Measurements from ENCODE around the gene ASXL2. TPM values are rescaled to one million over a fixed set of nuclear protein-coding genes. Genes with fewer than 3 reads are reported as not detected.
A peak's percentile ranks its signal among the peaks of the same experiment; 100 is the strongest.

Gene ASXL2
- total and polyA plus RNA-seq, 2 of the 13 experiments (the other 11 are each of a cell fraction or from before 2014, with no cell fraction given) = 12.1 to 19.2 TPM

DNA sequence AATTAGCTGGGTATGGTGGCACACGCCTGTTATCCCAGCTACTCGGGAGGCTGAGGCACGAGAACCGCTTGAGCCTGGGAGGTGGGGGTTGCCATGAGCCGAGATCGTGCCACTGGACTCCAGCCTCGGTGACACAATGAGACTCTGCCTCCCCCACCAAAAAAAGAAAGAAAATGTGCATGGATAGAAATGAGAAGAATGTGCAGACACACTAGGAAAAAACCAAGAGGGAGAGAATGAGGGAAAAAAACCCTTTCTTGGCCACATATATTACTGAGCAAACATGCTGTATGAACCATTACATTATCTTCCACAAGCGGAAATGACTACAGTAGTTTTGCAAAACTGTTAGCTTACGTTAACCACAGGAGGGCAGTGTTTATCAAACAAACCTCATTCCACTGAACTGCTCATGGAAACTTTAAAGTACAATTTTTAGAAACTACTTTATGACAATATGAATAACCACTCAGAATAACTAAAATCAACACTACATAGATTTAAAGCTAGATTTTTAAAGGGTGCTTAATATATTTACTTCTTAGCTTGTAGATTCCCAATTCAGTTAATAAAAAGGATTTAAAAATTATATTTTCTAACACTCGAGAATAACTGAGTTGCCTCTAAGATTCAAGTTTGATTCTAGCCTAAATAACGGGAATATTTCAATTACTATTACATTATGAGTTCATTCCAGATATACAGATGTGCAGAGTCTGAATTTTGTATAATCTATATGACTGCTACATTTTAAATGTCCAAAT lies 26.4 kb downstream of the ASXL2 start (continued):
- TF ChIP-seq, protein P1, sequence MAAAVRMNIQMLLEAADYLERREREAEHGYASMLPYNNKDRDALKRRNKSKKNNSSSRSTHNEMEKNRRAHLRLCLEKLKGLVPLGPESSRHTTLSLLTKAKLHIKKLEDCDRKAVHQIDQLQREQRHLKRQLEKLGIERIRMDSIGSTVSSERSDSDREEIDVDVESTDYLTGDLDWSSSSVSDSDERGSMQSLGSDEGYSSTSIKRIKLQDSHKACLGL (CRISPR knock-in tag; IDR thresholded peaks at IDR 0.05) = no peak
- TF ChIP-seq ISL2 (CRISPR knock-in tag; IDR thresholded peaks at IDR 0.05) (no peak), GATA4 (IDR thresholded peaks at IDR 0.05; ENCODE audit: borderline replicate concordance, low read depth) (no peak), CBX5 (CRISPR knock-in tag; IDR thresholded peaks at IDR 0.05; ENCODE audit: borderline replicate concordance) (no peak), ZNF841 (CRISPR knock-in tag; IDR thresholded peaks at IDR 0.05; ENCODE audit: borderline replicate concordance) (no peak), ZBTB8A (CRISPR knock-in tag; IDR thresholded peaks at IDR 0.05; ENCODE audit: borderline replicate concordance, low read depth) (no peak), KLF15 (CRISPR knock-in tag; IDR thresholded peaks at IDR 0.05; ENCODE audit: borderline replicate concordance) (no peak), ZBTB4 (CRISPR knock-in tag; IDR thresholded peaks at IDR 0.05; ENCODE audit: borderline replicate concordance) (no peak), MXD4 (CRISPR knock-in tag; IDR thresholded peaks at IDR 0.05) (no peak), ZNF460 (CRISPR knock-in tag; IDR thresholded peaks at IDR 0.05; ENCODE audit: borderline replicate concordance) (peak; percentile 77), ZBTB49 (CRISPR knock-in tag; IDR thresholded peaks at IDR 0.05; ENCODE audit: borderline replicate concordance) (no peak), AGO1 (IDR thresholded peaks at IDR 0.05; ENCODE audit: low read depth, low read length, poor library complexity, severe bottlenecking) (no peak), TAF15 (IDR thresholded peaks at IDR 0.05; ENCODE audit: low read depth, low read length, poor library complexity, severe bottlenecking) (no peak)
- TF ChIP-seq, protein P2, sequence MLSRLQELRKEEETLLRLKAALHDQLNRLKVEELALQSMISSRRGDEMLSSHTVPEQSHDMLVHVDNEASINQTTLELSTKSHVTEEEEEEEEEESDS (CRISPR knock-in tag; IDR thresholded peaks at IDR 0.05; ENCODE audit: borderline replicate concordance) = no peak
- TF ChIP-seq, protein P3, sequence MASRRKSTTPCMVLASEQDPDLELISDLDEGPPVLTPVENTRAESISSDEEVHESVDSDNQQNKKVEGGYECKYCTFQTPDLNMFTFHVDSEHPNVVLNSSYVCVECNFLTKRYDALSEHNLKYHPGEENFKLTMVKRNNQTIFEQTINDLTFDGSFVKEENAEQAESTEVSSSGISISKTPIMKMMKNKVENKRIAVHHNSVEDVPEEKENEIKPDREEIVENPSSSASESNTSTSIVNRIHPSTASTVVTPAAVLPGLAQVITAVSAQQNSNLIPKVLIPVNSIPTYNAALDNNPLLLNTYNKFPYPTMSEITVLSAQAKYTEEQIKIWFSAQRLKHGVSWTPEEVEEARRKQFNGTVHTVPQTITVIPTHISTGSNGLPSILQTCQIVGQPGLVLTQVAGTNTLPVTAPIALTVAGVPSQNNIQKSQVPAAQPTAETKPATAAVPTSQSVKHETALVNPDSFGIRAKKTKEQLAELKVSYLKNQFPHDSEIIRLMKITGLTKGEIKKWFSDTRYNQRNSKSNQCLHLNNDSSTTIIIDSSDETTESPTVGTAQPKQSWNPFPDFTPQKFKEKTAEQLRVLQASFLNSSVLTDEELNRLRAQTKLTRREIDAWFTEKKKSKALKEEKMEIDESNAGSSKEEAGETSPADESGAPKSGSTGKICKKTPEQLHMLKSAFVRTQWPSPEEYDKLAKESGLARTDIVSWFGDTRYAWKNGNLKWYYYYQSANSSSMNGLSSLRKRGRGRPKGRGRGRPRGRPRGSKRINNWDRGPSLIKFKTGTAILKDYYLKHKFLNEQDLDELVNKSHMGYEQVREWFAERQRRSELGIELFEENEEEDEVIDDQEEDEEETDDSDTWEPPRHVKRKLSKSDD (CRISPR knock-in tag; IDR thresholded peaks at IDR 0.05; ENCODE audit: low read depth) = no peak
- TF ChIP-seq, protein P4, sequence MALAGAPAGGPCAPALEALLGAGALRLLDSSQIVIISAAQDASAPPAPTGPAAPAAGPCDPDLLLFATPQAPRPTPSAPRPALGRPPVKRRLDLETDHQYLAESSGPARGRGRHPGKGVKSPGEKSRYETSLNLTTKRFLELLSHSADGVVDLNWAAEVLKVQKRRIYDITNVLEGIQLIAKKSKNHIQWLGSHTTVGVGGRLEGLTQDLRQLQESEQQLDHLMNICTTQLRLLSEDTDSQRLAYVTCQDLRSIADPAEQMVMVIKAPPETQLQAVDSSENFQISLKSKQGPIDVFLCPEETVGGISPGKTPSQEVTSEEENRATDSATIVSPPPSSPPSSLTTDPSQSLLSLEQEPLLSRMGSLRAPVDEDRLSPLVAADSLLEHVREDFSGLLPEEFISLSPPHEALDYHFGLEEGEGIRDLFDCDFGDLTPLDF (CRISPR knock-in tag; IDR thresholded peaks at IDR 0.05) = no peak
